IMR-90 (cell line): ENCODE data around the gene ADAMTSL1. TPM values are rescaled to one million over a fixed set of nuclear protein-coding genes. Genes with fewer than 3 reads are reported as not detected.

Experiments used
- ATAC-seq: fragments of 200-7000 bp; cut with Tn5 transposase; 2 replicates; pipeline ENCODE4 v1.9.1; 2020; ENCODE audit warnings: low read depth, mild to moderate bottlenecking, moderate library complexity
- BruUV-seq: library from RNA; stranded (reverse); fragments of 400-500 nt; replicated peaks from 2 replicates; lab custom pipeline; 2021; lab: Mats Ljungman, UMichigan
- CTCF ChIA-PET: fragments of 300-600 bp; formaldehyde crosslinking; extraction: SDS; loops from one replicate; lab custom pipeline; 2021; ENCODE audit warnings: antibody characterized with exemption; lab: Yijun Ruan, JAX
- POLR2A ChIA-PET: fragments of 300-600 bp; sonication (Branson Sonifier 250); formaldehyde crosslinking; loops from one replicate; lab custom pipeline; 2022; ENCODE audit warnings: antibody characterized with exemption; ENCODE audit not compliant: unreplicated experiment; lab: Charles Lee
- DNase-seq: peaks from one replicate; pipeline ENCODE4 v3.0.0; 2013
- H2AFZ ChIP-seq: replicated peaks from 2 replicates; pipeline ENCODE3; 2013; ENCODE audit warnings: low read length, mild to moderate bottlenecking; ENCODE audit not compliant: poor library complexity
- H2AK5ac ChIP-seq: 2 replicates; pipeline ENCODE4 v1.6.1; 2013; ENCODE audit warnings: low read depth, low read length, inconsistent platforms
- H2AK9ac ChIP-seq: replicated peaks from 2 replicates; pipeline ENCODE3; 2013; ENCODE audit warnings: mild to moderate bottlenecking, low read depth, low read length, moderate library complexity; ENCODE audit not compliant: poor library complexity
- H2BK120ac ChIP-seq: 2 replicates; pipeline ENCODE4 v1.6.1; 2013; ENCODE audit warnings: low read depth, low read length, inconsistent platforms
- H2BK15ac ChIP-seq: 3 replicates; pipeline ENCODE4 v1.6.1; 2013; ENCODE audit warnings: low read depth, low read length, inconsistent platforms
- H2BK20ac ChIP-seq: 2 replicates; pipeline ENCODE4 v1.6.1; 2013; ENCODE audit warnings: low read depth, mild to moderate bottlenecking, inconsistent platforms, low read length, moderate library complexity
- H2BK5ac ChIP-seq: 2 replicates; pipeline ENCODE4 v1.6.1; 2013; ENCODE audit warnings: mild to moderate bottlenecking, low read depth, low read length, inconsistent platforms; ENCODE audit not compliant: poor library complexity, severe bottlenecking
- H3K14ac ChIP-seq: replicated peaks from 2 replicates; pipeline ENCODE4 v1.6.1; 2013; ENCODE audit warnings: low read depth, low read length, inconsistent platforms
- H3K18ac ChIP-seq: 2 replicates; pipeline ENCODE4 v1.6.1; 2013; ENCODE audit warnings: low read depth, low read length, control low read depth
- H3K23ac ChIP-seq: 2 replicates; pipeline ENCODE4 v1.6.1; 2013; ENCODE audit warnings: low read depth, low read length, inconsistent platforms
- H3K27ac ChIP-seq: 2 replicates; pipeline ENCODE4 v1.5.1; 2013; ENCODE audit warnings: mild to moderate bottlenecking, control low read depth, low read length; ENCODE audit not compliant: insufficient read depth
- H3K27me3 ChIP-seq: 2 replicates; pipeline ENCODE4 v1.6.1; 2013; ENCODE audit warnings: low read length; ENCODE audit not compliant: control insufficient read depth, insufficient read depth
- H3K36me3 ChIP-seq: 2 replicates; pipeline ENCODE4 v1.6.1; 2013; ENCODE audit warnings: low read length, mixed read lengths; ENCODE audit not compliant: control insufficient read depth, insufficient read depth
- H3K4ac ChIP-seq: 2 replicates; pipeline ENCODE4 v1.6.1; 2013; ENCODE audit warnings: low read depth, low read length, inconsistent platforms
- H3K4me1 ChIP-seq: 2 replicates; pipeline ENCODE4 v1.6.1; 2013; ENCODE audit warnings: low read length, mixed read lengths; ENCODE audit not compliant: control insufficient read depth, insufficient read depth
- H3K4me2 ChIP-seq: 2 replicates; pipeline ENCODE4 v1.6.1; 2013; ENCODE audit warnings: low read depth, mild to moderate bottlenecking, control low read depth, low read length, moderate library complexity
- H3K4me3 ChIP-seq: 2 replicates; pipeline ENCODE4 v1.5.1; 2013; ENCODE audit warnings: low read depth, mild to moderate bottlenecking, control low read depth, low read length, moderate library complexity; ENCODE audit not compliant: insufficient read depth
- H3K56ac ChIP-seq: 2 replicates; pipeline ENCODE4 v1.6.1; 2013; ENCODE audit warnings: low read length, inconsistent platforms; ENCODE audit not compliant: insufficient read depth; ENCODE audit errors: extremely low read depth
- H3K79me1 ChIP-seq, 2 experiments: 2 replicates each; pipeline ENCODE4 v1.6.1; 2013; ENCODE audit warnings: low read length in 2 of 2, inconsistent platforms in 1 of 2, low read depth in 1 of 2
- H3K9ac ChIP-seq: 2 replicates; pipeline ENCODE4 v1.6.1; 2013; ENCODE audit warnings: low read depth, low read length, control low read depth
- H3K9me1 ChIP-seq: 2 replicates; pipeline ENCODE4 v1.6.1; 2013; ENCODE audit warnings: low read length, inconsistent platforms; ENCODE audit not compliant: insufficient read depth
- H3K9me3 ChIP-seq: 2 replicates; pipeline ENCODE4 v1.6.1; 2013; ENCODE audit warnings: low read length; ENCODE audit not compliant: control insufficient read depth, insufficient read depth
- H4K20me1 ChIP-seq: 2 replicates; pipeline ENCODE4 v1.6.1; 2013; ENCODE audit warnings: low read length, inconsistent platforms; ENCODE audit not compliant: insufficient read depth
- H4K5ac ChIP-seq: 2 replicates; pipeline ENCODE4 v1.6.1; 2013; ENCODE audit warnings: mild to moderate bottlenecking, low read depth, low read length, control low read depth
- H4K8ac ChIP-seq, 2 experiments: 2 replicates each; pipeline ENCODE4 v1.6.1; 2013; ENCODE audit warnings: low read depth in 2 of 2, low read length in 2 of 2, control low read depth in 1 of 2, inconsistent platforms in 1 of 2
- H4K91ac ChIP-seq: 2 replicates; pipeline ENCODE4 v1.6.1; 2013; ENCODE audit warnings: low read depth, low read length, inconsistent platforms; ENCODE audit not compliant: insufficient read depth
- BHLHE40 ChIP-seq: fragments of 150-350 bp; IDR thresholded peaks from 2 replicates; pipeline ENCODE4 v1.6.1; 2016; ENCODE audit warnings: mild to moderate bottlenecking, low read depth, low read length
- POLR2A ChIP-seq: IDR thresholded peaks from 2 replicates; pipeline ENCODE4 v1.6.1; 2012; ENCODE audit warnings: mild to moderate bottlenecking, low read depth, low read length
- WGBS, 2 experiments: methylation state at CpG; one replicate each; pipeline versions ENCODE4 v1.1.5 to v1.1.7; 2013; ENCODE audit warnings: missing lambda C conversion rate in 2 of 2; ENCODE audit not compliant: insufficient read length in 1 of 2; ENCODE audit errors: extremely low coverage in 2 of 2; 5-methylcytosine and 5-hydroxymethylcytosine counted together
- dilution Hi-C: fragments of 300-500 bp; cut with HindIII; formaldehyde crosslinking; loops from one replicate; pipeline ENCODE4 v1.14.3; 2018; ENCODE audit warnings: low sequenced_read_pairs; ENCODE audit not compliant: unreplicated experiment
- in situ Hi-C: fragments of 300-500 bp; cut with MboI; formaldehyde crosslinking; loops from 3 replicates; pipeline ENCODE4 v1.14.3; 2019; ENCODE audit warnings: low sequenced_read_pairs, inconsistent platforms, mixed read lengths
- intact Hi-C: fragments of 100-400 bp; cut with micrococcal nuclease; formaldehyde crosslinking; loops from 2 replicates; pipeline ENCODE4 v1.10.0; 2022
- polyA plus RNA-seq, 3 experiments: library from polyadenylated mRNA; depleted of rRNA; stranded (reverse); fragments of >200 nt; gene quantifications; 2 replicates each; pipeline ENCODE4 v1.2.3, GENCODE V29; 2012; ENCODE audit warnings: low replicate concordance in 1 of 3
- total RNA-seq: library from RNA; depleted of rRNA; stranded (reverse); fragments of >200 nt; gene quantifications from 2 replicates; pipeline ENCODE4 v1.2.3, GENCODE V29; 2012

ADAMTSL1 gene
- total and polyA plus RNA-seq, 2 of the 4 experiments (the other 2 are of a cell fraction): 38.2 to 62.2 TPM

GRCh38 chr9:18743971-18744370, 270.0 kb downstream of the ADAMTSL1 start:
- Histone ChIP-seq H3K4me2 (no peak overlapping the region), H3K4me3 (no peak overlapping the region), H2AK9ac (no peak overlapping the region), H4K8ac (no peak overlapping the region), H2AK5ac (no peak overlapping the region), H2BK5ac (no peak overlapping the region), H3K4me1 (peaks cover 10% of the 10 kb centered on the region), H2AFZ (no peak overlapping the region), H4K5ac (no peak overlapping the region), H4K20me1 (no peaks in the 10 kb centered on the region), H3K9me3 (no peaks in the 10 kb centered on the region), H2BK15ac (no peak overlapping the region), H3K23ac (no peak overlapping the region), H4K91ac (no peak overlapping the region), H3K4ac (no peak overlapping the region), H3K9ac (no peak overlapping the region), H2BK20ac (no peak overlapping the region), H3K27me3 (no peaks in the 10 kb centered on the region), H3K56ac (no peak overlapping the region), H3K14ac (no peak overlapping the region), H3K9me1 (peaks cover 8% of the 10 kb centered on the region), H3K27ac (no peak overlapping the region), H3K79me1 (no peaks in the 10 kb centered on the region), H3K36me3 (no peaks in the 10 kb centered on the region), H3K18ac (peak overlapping the region; percentile 15; the same call in 1 of the 2 replicates), H2BK120ac (no peak overlapping the region)
- dilution Hi-C loops: no loop called here
- TF ChIP-seq POLR2A (no peak), BHLHE40 (peak; percentile 91)
- ATAC-seq: peak; percentile 56
- POLR2A ChIA-PET: no interaction called here
- DNase-seq: peak; percentile 86
- no TSS peak for BruUV-seq
- CTCF ChIA-PET: no interaction called here
- WGBS, 2 experiments: 31% methylated on average over 2 of the region's 2 CpGs; no CpG with 5 or more reads in 1 of the 2 experiments
- intact Hi-C loops: no loop called here
- in situ Hi-C loops: no loop called here
